Tibial nerve (tissue), 3 donors: Measurements from ENCODE around the gene PLCB4.

Source experiments
- CTCF ChIP-seq, 5 experiments: fragments of 200-600 bp in 3 of 5; fragments of 450-650 bp in 2 of 5; sonication (generic) in 3 of 5; IDR thresholded peaks; one replicate each; pipeline ENCODE4 v1.5.1; 2016 to 2019; ENCODE audit warnings: antibody characterized with exemption in 5 of 5, mild to moderate bottlenecking in 3 of 5, moderate library complexity in 2 of 5
- POLR2A ChIP-seq, 2 donors: fragments of 450-650 bp; IDR thresholded peaks; one replicate each; pipeline ENCODE4 v1.6.1; 2017; ENCODE audit warnings: antibody characterized with exemption in 2 of 2, mild to moderate bottlenecking in 2 of 2, moderate library complexity in 2 of 2

DNA sequence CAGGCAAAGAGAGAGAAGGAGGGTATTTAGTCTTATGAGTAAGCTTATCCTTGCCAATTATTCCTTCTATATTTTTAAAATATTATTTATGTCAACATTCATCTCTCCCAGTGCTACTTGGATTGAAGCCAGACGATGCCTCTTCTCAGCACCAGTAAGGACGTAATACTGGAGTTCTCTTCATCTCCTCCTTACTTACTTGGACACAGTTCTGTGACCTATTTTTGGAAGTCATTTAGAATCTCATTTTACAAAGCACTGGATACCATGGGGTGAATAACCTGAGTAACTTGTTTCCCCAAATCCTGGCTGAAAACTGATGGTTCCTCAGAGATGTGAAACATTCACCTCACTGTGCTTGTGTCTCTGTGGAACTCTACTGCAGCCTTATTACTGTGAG is 308.1 kb downstream of the PLCB4 start:
- TF ChIP-seq CTCF (IDR thresholded peaks at IDR 0.05) (no peak), POLR2A (IDR thresholded peaks at IDR 0.05) (no peak)
